Cerebellar cortex (tissue), 1 donor: ENCODE data around the gene UBE2E3.
A peak's percentile ranks its signal among the peaks of the same experiment; 100 is the strongest.

Experiments used
- DNase-seq: peaks from one replicate; pipeline ENCODE4 v3.0.0-alpha.2; 2015; ENCODE audit warnings: low spot score

UBE2E3 gene

DNA sequence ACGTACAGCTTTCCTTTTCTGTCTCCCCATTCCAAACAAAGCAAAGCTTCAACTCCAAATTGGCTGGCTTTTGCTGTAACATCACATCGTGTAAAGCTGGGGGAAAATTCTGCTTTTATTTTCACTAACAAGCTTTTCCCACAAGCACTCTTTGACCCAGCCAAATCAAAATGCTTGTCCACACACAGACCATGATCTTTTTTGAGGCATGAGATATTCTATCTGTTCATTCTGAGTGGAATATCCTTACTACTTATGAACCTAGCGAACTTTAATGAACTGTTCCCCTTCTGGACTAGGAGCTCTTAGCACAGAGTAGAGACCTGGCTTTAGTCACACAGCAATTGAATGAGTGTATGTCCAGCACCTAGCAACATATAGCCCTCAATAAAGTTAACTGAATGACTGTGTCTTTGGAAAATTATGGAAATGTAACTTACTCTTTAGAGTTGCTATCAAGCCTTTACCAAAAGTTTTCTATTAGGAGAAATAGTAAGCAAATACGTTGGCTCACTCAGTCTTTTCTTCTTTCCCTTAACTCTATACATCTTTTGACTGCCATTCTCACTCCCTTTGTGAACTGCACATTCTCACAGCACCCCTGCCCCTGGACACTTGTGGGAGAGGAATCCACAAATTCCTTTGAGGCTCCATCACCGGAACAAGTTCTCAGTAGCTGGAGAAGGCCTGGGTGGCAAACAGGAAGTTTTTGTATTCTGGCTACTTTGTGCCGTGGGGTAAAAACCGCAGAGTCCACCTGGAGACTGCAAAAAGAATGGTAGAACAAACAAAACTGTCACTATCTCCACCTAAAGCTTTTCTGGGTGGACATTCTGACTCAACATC is 1.3 kb upstream of the UBE2E3 start:
- peak; percentile 44 for DNase-seq

GRCh38 chr2:180979749-180980105 is 678 bp upstream of the UBE2E3 start:
- peak; percentile 41 for DNase-seq

- peak; percentile 60 for DNase-seq
These were observed 822 bp downstream of the UBE2E3 start for GRCh38 chr2:180980943-180981911.

DNA sequence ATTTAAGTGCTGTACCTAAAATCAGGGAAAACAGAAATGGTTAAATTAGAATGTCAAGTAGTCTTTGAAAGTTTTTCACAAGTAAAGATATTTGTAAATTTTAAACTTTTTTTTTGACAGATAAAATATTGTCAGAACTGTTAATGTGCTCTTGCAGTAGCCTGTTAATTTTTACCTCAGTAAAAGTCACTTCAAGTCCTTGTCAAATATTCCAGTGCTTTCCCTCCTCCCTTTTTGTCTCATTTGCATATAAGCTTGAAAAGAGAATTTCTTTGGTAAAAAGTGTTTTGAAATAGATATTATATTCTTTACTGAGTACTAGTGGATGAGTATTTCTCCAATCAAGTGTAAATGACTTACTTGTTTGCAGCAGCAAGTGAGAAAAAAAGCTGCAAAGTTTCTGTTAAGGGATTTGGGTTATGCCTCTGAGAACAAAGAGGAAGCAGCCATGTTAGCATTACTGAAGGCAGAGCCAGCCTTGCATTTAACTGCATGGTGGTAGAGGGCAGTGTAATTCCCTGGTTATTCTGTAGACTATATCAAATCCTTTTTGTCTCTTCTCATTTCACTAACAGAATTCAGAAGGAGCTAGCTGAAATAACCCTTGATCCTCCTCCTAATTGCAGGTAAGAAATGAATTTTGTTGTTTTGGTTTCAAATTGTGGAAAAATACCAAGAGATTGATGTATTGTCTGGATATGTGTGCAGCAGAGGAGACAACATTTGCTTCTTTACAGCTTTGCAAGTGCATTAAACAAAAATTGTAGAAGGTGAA is 3.2 kb downstream of the UBE2E3 start:
- peak; percentile 83 for DNase-seq

DNA sequence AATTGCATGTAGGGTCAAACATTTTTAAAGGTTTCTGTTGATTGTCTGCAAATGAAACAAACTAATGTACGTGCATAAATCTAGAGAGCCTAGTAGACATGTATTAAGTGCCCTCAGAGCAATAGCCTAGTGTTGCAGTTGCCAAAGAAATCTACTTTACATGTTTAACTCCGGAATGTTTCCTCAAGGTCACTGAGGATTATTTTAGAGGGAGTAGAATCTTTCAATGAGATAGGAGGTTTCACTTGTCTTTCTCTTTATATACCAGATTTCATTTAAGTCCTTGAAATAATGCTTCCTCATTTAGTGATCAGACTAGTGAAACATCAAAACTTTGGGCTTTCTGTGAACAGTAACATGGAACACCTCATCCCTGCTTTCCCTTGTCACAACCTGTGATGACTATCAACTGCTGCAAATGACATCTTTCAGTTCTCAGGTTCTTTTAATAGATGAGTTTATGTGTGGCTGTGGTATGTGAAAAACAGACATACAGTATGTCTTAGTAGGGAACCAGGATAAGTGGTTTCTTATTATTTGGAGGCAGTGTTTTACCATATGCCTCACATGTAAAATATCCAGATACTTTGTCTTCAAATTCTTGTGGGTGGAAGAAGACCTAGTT is 5.5 kb downstream of the UBE2E3 start:
- DNase-seq, result no peak

- DNase-seq, result peak; percentile 53
These were observed 6.7 kb downstream of the UBE2E3 start for GRCh38 chr2:180987146-180987545.

DNA sequence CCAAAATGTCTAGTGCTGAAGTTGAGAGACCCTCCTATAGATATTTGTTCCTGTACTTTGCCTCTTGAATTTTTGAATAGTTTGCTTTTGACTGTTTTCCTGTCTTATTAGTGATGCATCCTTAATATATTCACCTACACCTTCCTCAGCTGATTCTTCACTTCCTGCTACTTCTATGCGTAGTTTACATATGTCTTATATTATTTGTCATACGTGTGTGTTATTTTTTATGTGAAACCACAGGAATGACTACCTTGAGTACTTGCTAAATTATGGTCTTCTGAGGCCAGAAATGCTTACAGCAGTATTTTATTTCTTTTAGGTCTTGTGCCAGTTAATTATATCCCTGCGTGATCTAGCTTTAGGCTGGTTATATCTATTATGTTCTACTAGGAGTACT is 9.9 kb downstream of the UBE2E3 start:
- no peak for DNase-seq

DNA sequence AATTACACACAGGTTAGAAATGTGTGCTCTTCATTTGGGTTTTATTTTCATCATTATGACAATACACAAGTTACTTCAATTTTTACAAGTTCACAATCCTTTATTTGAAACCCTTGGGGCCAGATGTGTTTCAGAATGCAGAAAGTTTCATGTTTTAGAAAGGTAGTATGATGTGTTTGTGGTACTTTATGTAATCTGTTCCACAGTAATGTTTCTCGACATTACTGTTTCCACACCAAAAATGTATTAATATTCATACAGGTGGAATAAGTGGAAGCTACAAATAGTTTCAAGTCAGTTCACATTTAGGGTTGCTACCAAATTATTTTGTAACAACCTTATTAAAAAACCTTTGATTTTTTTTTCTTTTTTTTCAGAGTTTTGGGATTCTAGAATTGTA is 10.4 kb downstream of the UBE2E3 start:
- no peak for DNase-seq

- no peak for DNase-seq
These were observed 11.0 kb downstream of the UBE2E3 start for GRCh38 chr2:180991361-180991760.

DNA sequence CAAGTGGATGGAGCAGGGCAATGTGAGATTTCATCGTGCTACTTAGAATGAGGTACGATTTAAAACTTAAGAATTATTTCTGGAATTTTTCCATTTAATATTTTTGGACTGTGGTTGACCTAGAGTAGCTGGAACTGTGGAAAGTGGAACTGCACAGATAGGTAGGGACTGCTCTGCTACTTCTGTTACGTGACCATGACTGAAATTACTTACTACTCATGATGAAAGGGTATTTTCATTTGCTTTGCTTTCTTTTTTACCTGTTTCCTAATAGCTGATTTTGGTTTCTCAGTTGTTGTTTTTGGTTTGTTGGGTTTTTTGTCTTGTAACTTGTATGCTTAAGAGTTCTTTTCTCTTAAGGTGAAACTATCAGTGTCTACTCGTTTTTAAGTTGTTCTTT is 11.4 kb downstream of the UBE2E3 start:
- DNase-seq, result no peak

- DNase-seq, result no peak
These were observed 12.6 kb downstream of the UBE2E3 start for GRCh38 chr2:180992994-180993393.

DNA sequence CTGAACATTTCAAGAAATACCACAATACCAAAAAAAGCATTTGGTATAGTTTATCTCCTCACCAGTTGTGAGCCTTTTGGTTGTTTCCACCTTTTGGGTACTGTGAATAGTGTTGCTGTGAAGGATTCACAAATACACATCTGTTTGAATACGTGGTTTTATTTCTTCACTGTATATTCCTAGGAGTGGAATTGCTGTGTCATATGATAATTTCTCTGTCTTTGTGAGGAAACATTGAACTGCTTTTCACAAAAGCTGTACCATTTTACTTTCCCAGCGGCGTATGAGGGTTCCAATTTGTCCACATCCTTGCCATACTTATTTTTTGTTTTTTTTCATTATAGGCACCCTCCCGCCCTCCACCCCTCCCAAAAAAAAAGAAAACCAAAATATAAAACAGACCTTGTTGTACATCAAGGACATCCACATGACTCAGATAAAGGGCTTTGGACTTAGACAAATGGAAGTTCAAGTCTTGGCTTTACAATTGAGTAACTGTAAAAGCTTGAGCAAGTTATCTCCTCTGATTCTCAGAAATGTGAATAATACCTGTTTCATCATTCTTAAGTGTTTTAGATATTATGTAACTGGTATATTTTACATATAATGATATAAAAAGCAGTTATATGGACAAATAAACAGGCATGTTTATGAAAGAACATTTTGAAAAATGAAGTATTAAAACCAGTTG is 19.0 kb downstream of the UBE2E3 start:
- no peak for DNase-seq

DNA sequence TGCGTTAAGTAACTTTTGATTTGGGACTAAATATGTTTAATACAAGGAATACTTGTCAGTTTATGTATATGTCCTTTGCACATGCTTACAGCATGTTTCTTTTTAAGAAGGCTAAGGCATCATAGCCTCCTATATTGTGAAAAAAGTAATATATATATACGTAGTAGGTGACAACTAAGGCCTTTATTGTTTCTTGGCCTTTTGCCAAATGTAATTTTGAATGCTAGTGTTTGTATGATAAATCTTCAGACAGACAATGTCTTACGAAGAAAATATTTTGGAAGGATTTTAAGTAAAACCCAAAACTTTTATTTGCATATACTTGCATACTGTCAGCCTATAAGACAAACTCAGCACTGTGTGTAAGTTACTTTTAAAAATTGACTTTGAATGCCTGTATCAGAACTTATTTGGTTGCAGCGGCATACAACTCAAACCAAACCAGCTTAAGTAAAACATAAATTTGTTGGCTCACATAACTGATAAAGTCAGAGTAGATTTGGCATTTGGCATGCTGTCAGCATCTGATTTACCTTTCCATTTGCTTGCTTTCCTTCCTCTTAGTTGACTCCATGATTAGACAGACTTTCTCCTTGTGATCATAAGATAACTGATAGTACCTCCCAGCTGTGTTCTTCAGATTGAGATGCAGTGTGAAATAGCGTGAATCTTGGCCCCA is 24.4 kb downstream of the UBE2E3 start:
- DNase-seq, result no peak

- no peak for DNase-seq
These were observed 24.9 kb downstream of the UBE2E3 start for GRCh38 chr2:181005326-181005655.

DNA sequence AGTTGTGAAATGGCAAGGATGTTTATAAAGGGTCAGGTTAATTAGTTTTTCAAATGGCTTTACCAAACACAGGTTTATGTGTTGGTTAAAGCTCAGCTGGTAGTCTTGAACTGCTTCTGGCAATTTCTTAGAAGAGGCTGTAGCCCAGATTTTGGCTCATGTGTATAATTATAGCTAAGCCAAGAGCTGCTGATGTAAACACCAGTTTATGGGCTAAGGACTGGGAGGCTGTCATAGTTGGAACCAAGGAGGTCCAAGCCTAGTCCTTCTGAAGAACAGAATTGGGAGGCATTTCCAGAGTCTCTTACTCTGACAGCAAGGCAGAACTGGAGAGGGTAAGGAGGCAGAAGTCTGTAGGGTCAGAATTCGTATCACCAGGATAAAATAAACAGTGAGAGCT is 25.4 kb downstream of the UBE2E3 start:
- DNase-seq, result no peak

DNA sequence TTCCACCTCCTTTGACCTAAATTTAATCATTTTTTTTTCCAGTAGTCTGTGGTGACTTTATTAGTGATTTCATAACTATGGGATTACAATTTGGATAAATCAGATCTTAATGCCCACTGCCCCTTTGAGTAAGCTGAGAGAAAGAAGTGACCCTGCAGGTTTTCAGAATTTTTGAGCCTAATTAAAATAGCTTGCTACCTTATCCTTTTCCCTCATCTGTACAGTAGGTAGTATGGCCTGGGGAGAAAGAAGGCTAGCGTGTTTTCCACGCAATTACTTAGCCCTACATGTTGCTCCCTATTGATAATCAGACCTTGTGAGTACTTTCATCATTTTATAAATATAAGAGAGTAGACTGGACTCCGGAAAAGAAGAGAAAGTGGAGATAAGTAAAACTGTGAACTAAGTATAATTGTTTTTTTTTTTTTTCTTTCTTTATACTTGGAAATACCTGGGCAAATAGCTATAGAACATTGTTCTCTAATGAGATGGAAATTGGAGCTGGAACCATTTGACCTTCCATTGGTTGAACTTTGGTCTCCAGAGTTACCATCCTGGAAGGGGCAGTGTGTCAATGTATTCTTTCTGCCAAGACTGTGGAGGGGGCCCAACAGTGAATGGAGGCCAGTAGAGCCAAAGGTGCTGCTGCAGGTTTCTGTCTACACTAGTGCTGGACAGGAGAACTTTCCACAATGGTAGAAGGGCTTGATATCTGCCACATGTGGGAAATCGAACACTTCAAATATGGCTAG is 26.9 kb downstream of the UBE2E3 start:
- no peak for DNase-seq

GRCh38 chr2:181008407-181008806 is 28.0 kb downstream of the UBE2E3 start:
- DNase-seq, result no peak

DNA sequence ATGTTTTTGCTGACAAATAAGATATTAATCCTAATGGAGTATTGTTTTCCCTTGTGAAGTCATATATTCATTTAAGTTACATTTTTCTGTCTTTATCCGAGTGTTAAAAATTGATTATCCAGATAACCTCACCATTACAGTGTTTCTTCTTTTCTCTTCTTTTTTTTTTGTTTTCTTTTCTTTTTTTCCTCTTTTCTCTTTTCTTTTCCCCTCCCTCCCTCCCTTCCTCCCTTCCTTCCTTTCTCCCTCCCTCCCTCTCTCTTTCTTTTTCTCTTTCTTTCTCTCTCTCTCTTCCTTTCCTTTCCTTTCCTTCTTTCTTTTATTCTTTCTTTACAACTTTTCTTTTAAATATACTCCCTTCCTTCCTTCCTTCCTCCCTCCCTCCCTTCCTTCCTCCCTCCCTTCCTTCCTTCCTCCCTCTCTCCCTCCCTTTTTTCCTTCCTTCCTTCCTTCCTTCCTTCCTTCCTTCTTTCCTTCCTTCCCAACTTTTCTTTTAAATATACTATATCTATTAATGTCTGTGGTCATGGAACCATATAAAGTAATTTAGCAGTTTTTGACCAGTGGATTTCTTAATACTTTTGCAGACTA is 40.9 kb downstream of the UBE2E3 start:
- no peak for DNase-seq

GRCh38 chr2:181022652-181023051 is 42.2 kb downstream of the UBE2E3 start:
- DNase-seq, result no peak

DNA sequence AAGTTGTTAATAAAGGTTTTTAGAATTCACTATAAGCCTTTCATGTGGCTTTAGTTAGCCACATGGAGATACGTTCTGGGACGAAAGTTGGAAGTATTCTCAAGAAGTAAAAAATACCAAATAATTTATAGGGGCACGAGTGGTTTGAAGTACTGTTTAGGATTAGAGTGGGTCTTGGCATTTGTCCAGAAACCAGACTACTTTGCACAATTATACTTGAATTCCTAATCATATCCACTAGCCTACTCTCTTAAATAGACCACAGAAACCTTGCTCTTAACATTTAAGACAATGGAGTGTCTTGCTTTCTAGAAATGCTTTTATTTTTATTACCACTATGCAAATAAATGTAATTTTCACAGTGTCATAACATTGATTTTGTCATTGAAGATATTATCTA is 44.6 kb downstream of the UBE2E3 start:
- DNase-seq, result no peak
